Activated CD8-positive, alpha-beta memory T cell treated with anti-CD3 and anti-CD28 coated beads, Interleukin-2, amount 50 U/mL, for 1 hour (primary cell): ENCODE measurements around the gene NPIPA1.
"Not testable (repeated sequence)": the region's sequence is repeated elsewhere in the genome, so short reads cannot be mapped to it uniquely, and the experiment has no call there.

Experiments used
- DNase-seq: peaks from one replicate; pipeline ENCODE4 v3.0.0-alpha.2; 2020; ENCODE audit errors: extremely low read depth

NPIPA1 gene

GRCh38 chr16:14976971-14977736 lies 39.9 kb downstream of the NPIPA1 start:
- DNase-seq = not testable (repeated sequence)

- DNase-seq = not testable (repeated sequence)
Observed at GRCh38 chr16:14978281-14978680, 41.0 kb downstream of the NPIPA1 start.

GRCh38 chr16:14978908-14979307 lies 41.7 kb downstream of the NPIPA1 start:
- DNase-seq = not testable (repeated sequence)

GRCh38 chr16:14981234-14981633 lies 44.0 kb downstream of the NPIPA1 start:
- not testable (repeated sequence) for DNase-seq

- not testable (repeated sequence) for DNase-seq
Observed at GRCh38 chr16:14982521-14982920, 45.3 kb downstream of the NPIPA1 start.

GRCh38 chr16:14988092-14988491 lies 50.8 kb downstream of the NPIPA1 start:
- DNase-seq = not testable (repeated sequence)

- DNase-seq = not testable (repeated sequence)
Observed at GRCh38 chr16:14988661-14989191, 51.5 kb downstream of the NPIPA1 start.

- not testable (repeated sequence) for DNase-seq
Observed at GRCh38 chr16:14989291-14990281, 52.3 kb downstream of the NPIPA1 start.

GRCh38 chr16:14993277-14994151 lies 56.3 kb downstream of the NPIPA1 start:
- DNase-seq = not testable (repeated sequence)

GRCh38 chr16:14996702-14997101 lies 59.5 kb downstream of the NPIPA1 start:
- not testable (repeated sequence) for DNase-seq

GRCh38 chr16:14998300-14998699 lies 61.1 kb downstream of the NPIPA1 start:
- DNase-seq = not testable (repeated sequence)

GRCh38 chr16:14999845-15000244 lies 62.6 kb downstream of the NPIPA1 start:
- not testable (repeated sequence) for DNase-seq
